ENCODE data around the gene PURB. TPM values are rescaled to one million over a fixed set of nuclear protein-coding genes. Genes with fewer than 3 reads are reported as not detected.

Gene PURB
- total and polyA plus RNA-seq, 2 of the 4 experiments (the other 2 are of a cell fraction): 6.3 to 8.8 TPM

DNA sequence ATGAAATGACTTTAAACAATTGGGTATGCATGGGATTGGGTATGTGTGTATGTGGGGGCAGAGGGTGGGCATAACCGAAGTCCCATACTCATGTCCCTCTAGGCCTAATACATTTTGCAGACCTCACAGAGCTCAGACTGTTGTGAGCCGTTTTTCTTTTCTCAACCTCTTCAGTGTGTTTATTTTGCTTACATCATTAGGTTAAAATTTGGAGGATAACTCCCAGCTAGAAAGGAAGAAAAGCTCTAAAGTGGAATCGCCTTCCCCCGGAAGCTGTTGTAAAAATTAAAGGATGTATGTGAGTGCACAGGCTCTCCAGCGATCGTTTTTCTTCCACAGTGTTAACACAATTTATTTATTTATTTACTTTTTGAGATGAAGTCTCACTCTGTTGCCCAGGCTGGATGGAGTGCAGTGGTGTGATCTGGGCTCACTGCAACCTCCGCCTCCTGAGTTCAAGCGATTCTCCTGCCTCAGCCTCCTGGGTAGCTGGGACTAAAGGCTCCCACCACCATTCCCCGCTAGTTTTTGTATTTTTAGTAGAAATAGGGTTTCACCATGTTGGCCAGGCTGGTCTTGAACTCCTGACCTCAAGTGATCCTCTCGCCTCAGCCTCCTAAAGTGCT is 36.0 kb downstream of the PURB start (continued):
- no peak for TF ChIP-seq RCOR1 (IDR thresholded peaks at IDR 0.05; ENCODE audit: insufficient replicate concordance, low read length)

DNA sequence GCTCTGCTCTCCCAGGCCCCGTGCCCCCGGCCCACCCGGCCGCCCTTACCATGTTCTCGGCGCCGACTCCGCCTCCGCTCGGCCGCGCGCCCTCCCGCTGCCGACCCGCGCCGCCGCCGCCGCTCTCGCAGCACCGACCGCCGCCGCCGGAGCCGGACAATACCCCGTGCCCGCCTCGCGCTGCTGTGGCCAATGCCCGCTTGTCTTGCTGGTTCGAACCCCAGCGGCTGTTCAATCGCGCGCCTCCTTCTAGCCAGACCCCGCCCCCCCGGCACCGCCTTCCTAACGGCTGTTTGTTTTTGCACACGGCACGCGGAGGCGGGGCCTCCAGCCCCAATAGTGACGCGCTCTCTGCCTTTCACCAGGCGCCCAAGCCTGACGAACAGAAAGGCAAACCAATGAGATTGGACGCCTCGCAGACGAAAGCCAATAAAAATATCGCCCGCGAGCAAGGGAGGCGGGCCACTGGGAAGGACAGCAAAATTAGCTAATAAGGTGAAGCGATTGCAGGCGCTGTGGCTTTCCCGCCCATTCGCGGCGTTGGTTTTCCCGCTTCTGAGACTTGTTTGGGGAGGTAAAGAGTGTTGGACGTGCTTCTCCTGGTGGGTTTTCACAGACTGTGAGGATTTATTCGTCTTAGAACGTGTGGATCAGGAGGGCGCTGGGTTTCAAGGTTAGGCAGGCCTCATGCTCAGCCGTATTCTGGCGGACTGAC is 37.3 kb downstream of the PURB start, which contains the start of gene H2AZ2:
Gene H2AZ2, minus strand, starts transcription at position 168 of the 715 bp plus-strand sequence. Its CDS starts 116 bp downstream, at position 52.
- H3K4me2 ChIP-seq (ENCODE audit: low read depth, low read length): peak within 1 kb of the TSS; percentile 96
- no peaks in the 10 kb centered on the region for H3K27me3 ChIP-seq (ENCODE audit: control insufficient read depth, insufficient read depth, low read length)
- DNase-seq (peak; percentile 100), ATAC-seq (ENCODE audit: low read depth) (peak; percentile 93)
- peak within 1 kb of the TSS; percentile 95 for H3K56ac ChIP-seq (ENCODE audit: extremely low read depth, insufficient read depth, low read length)
- peaks cover 2% of the 10 kb centered on the region; the same call in 1 of the 2 replicates for H3K4me1 ChIP-seq (ENCODE audit: control insufficient read depth, insufficient read depth, low read length)
- in situ Hi-C loops (cut with MboI; ENCODE audit: low sequenced_read_pairs) (loop anchor here (10.0 kb wide), 1 partner anchor 253 kb away; no protein-coding TSS in a partner anchor), dilution Hi-C loops (cut with HindIII; ENCODE audit: low sequenced_read_pairs, unreplicated experiment) (no loop called here), intact Hi-C loops (cut with micrococcal nuclease) (loop anchor here (1.0 to 5.0 kb wide), 6 partner anchors 37 to 260 kb away; partner anchors contain the start of genes OGDH and PURB)
- POLR2A ChIA-PET (ENCODE audit: unreplicated experiment): no interaction called here
- H3K14ac ChIP-seq (replicated peaks; ENCODE audit: low read depth, low read length): peak within 1 kb of the TSS; percentile 75
- H4K5ac ChIP-seq (ENCODE audit: low read depth, low read length): peak within 1 kb of the TSS; percentile 78; the same call in 1 of the 2 replicates
- peak within 1 kb of the TSS; percentile 92 for H4K91ac ChIP-seq (ENCODE audit: insufficient read depth, low read depth, low read length)
- peak within 1 kb of the TSS; percentile 43; the same call in 1 of the 2 replicates for H2BK120ac ChIP-seq (ENCODE audit: low read depth, low read length)
- H3K9ac ChIP-seq (ENCODE audit: low read depth, low read length): peak within 1 kb of the TSS; percentile 94
- H3K4me3 ChIP-seq (ENCODE audit: insufficient read depth, low read depth, low read length): peak within 1 kb of the TSS; percentile 90
- H2AK5ac ChIP-seq (ENCODE audit: low read depth, low read length): peak within 1 kb of the TSS; percentile 48
- CTCF ChIA-PET: interaction anchor here (0.7 to 1.6 kb wide), 4 partner anchors 9 to 288 kb away, joined by 3 to 5 read pairs (median 3); no protein-coding TSS in a partner anchor
- BruUV-seq (replicated peaks): no TSS peak
- H3K9me1 ChIP-seq (ENCODE audit: insufficient read depth, low read length): peaks cover 3% of the 10 kb centered on the region; the same call in 1 of the 2 replicates
- peaks cover 12% of the 10 kb centered on the region for H4K20me1 ChIP-seq (ENCODE audit: insufficient read depth, low read length)
- peak within 1 kb of the TSS; percentile 81 for H3K27ac ChIP-seq (ENCODE audit: insufficient read depth, low read length)
- H2BK5ac ChIP-seq (ENCODE audit: low read depth, low read length, poor library complexity, severe bottlenecking): peak within 1 kb of the TSS; percentile 77
- WGBS, 2 experiments (ENCODE audit: extremely low coverage in 2 of 2, insufficient read length in 1 of 2): 0% methylated on average over 45 of the region's 70 CpGs; no CpG with 5 or more reads in 1 of the 2 experiments
- no peak within 1 kb of the TSS for H2BK20ac ChIP-seq (ENCODE audit: low read depth, low read length)
- H2BK15ac ChIP-seq (ENCODE audit: low read depth, low read length): peak within 1 kb of the TSS; percentile 0; the same call in 1 of the 3 replicates
- peak within 1 kb of the TSS; percentile 93 to 95 for H4K8ac ChIP-seq (ENCODE audit: low read depth in 2 of 2, low read length in 2 of 2)
- H3K18ac ChIP-seq (ENCODE audit: low read depth, low read length): peak within 1 kb of the TSS; percentile 83; the same call in 1 of the 2 replicates
- peak within 1 kb of the TSS; percentile 95 for H2AFZ ChIP-seq (replicated peaks; ENCODE audit: low read length, poor library complexity)
- H3K79me1 ChIP-seq (ENCODE audit: low read depth in 1 of 2, low read length in 2 of 2): peaks cover 0 to 17% of the 10 kb centered on the region in 2 experiments; a peak in 1 of 4 replicates
- H2AK9ac ChIP-seq (replicated peaks; ENCODE audit: low read depth, low read length, poor library complexity): peak within 1 kb of the TSS; percentile 75
- peak within 1 kb of the TSS; percentile 81 for H3K4ac ChIP-seq (ENCODE audit: low read depth, low read length)
- no peaks in the 10 kb centered on the region for H3K9me3 ChIP-seq (ENCODE audit: control insufficient read depth, insufficient read depth, low read length)
- H3K23ac ChIP-seq (ENCODE audit: low read depth, low read length): peak within 1 kb of the TSS; percentile 95
- no peaks in the 10 kb centered on the region for H3K36me3 ChIP-seq (ENCODE audit: control insufficient read depth, insufficient read depth, low read length)
- TF ChIP-seq FOS (IDR thresholded peaks at IDR 0.05; ENCODE audit: low read depth, low read length) (peak; percentile 93), MAFK (IDR thresholded peaks at IDR 0.05; ENCODE audit: low read depth, low read length) (no peak), BHLHE40 (IDR thresholded peaks at IDR 0.05; ENCODE audit: low read depth, low read length) (peak; percentile 46; the same call in 1 of the 2 replicates), POLR2A (IDR thresholded peaks at IDR 0.05; ENCODE audit: low read depth, low read length) (peak; percentile 76), RCOR1 (IDR thresholded peaks at IDR 0.05; ENCODE audit: insufficient replicate concordance, low read length) (no peak), SMC3 (IDR thresholded peaks at IDR 0.05; ENCODE audit: low read depth, low read length) (no peak), CEBPB (IDR thresholded peaks at IDR 0.05; ENCODE audit: low read depth, low read length) (peak; percentile 69; the same call in 1 of the 2 replicates), MAZ (IDR thresholded peaks at IDR 0.05; ENCODE audit: borderline replicate concordance, low read depth, low read length) (peak; percentile 20; the same call in 1 of the 2 replicates), MXI1 (IDR thresholded peaks at IDR 0.05; ENCODE audit: borderline replicate concordance, low read depth, low read length) (no peak; the same call in 1 of the 2 replicates)
- TF ChIP-seq, protein P1, sequence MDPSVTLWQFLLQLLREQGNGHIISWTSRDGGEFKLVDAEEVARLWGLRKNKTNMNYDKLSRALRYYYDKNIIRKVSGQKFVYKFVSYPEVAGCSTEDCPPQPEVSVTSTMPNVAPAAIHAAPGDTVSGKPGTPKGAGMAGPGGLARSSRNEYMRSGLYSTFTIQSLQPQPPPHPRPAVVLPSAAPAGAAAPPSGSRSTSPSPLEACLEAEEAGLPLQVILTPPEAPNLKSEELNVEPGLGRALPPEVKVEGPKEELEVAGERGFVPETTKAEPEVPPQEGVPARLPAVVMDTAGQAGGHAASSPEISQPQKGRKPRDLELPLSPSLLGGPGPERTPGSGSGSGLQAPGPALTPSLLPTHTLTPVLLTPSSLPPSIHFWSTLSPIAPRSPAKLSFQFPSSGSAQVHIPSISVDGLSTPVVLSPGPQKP (IDR thresholded peaks at IDR 0.05; ENCODE audit: borderline replicate concordance, low read depth, low read length): no peak
- TF ChIP-seq, protein P2, sequence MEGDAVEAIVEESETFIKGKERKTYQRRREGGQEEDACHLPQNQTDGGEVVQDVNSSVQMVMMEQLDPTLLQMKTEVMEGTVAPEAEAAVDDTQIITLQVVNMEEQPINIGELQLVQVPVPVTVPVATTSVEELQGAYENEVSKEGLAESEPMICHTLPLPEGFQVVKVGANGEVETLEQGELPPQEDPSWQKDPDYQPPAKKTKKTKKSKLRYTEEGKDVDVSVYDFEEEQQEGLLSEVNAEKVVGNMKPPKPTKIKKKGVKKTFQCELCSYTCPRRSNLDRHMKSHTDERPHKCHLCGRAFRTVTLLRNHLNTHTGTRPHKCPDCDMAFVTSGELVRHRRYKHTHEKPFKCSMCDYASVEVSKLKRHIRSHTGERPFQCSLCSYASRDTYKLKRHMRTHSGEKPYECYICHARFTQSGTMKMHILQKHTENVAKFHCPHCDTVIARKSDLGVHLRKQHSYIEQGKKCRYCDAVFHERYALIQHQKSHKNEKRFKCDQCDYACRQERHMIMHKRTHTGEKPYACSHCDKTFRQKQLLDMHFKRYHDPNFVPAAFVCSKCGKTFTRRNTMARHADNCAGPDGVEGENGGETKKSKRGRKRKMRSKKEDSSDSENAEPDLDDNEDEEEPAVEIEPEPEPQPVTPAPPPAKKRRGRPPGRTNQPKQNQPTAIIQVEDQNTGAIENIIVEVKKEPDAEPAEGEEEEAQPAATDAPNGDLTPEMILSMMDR (conservative IDR thresholded peaks at IDR 0.05; ENCODE audit: low read depth, low read length): no peak
